ENCODE data around the gene CCNE1.
"Not testable (repeated sequence)": the region's sequence is repeated elsewhere in the genome, so short reads cannot be mapped to it uniquely, and the experiment has no call there.

CCNE1 gene

DNA sequence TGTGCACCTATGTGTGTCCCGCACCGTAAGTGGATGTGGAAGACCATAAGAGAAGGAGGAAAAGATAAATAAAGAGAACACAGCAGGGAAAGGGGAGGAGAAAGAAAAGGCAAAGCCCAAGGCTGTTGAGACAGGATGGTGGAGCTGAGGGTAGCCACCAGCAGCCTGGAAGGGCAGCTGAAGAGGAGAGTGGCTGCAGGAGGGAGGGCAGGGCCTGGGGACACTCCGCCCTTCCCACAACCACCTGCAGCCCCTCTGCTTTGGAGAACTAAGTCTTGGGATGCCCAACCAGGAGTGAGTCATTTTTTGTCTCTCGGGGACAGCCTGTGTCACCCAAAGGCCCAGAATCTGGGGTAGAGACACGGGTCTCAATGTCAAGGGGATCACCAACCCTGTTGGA lies 26.4 kb upstream of the CCNE1 start:
- no peak overlapping the region for H3K27ac ChIP-seq
- no peak overlapping the region for H3K4me3 ChIP-seq

GRCh38 chr19:29785955-29786589 lies 25.7 kb upstream of the CCNE1 start:
- H3K27ac ChIP-seq = no peak overlapping the region

GRCh38 chr19:29787281-29787680 lies 24.5 kb upstream of the CCNE1 start:
- no peak overlapping the region for H3K4me3 ChIP-seq
- no peak overlapping the region for H3K27ac ChIP-seq

More at GRCh38 chr19:29785955-29786589, 25.7 kb upstream of the CCNE1 start:
- H3K4me3 ChIP-seq = no peak overlapping the region

GRCh38 chr19:29789007-29789406 lies 22.8 kb upstream of the CCNE1 start:
- no peak overlapping the region for H3K27ac ChIP-seq
- no peak overlapping the region for H3K4me3 ChIP-seq

- Histone ChIP-seq H3K27ac (no peak overlapping the region), H3K4me3 (no peak overlapping the region)
These were observed 18.6 kb upstream of the CCNE1 start for GRCh38 chr19:29793116-29793727.

DNA sequence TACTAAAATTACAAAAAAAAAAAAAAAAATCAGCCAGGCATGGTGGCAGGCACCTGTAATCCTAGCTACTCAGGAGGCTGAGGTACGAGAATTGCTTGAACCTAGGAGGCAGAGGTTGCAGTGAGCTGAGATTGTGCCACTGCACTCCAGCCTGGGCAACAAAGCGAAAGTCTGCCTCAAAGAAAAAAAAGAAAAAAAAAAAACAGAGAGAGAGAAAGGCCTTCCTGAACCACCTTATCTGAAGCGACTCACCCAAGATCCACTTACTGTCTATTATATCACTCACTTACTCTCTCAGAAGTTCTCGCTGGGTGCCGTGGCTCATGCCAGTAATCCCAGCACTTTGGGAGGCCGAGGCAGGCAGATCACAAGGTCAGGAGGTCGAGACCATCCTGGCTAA lies 17.3 kb upstream of the CCNE1 start:
- not testable (repeated sequence) for H3K27ac ChIP-seq, H3K4me3 ChIP-seq

DNA sequence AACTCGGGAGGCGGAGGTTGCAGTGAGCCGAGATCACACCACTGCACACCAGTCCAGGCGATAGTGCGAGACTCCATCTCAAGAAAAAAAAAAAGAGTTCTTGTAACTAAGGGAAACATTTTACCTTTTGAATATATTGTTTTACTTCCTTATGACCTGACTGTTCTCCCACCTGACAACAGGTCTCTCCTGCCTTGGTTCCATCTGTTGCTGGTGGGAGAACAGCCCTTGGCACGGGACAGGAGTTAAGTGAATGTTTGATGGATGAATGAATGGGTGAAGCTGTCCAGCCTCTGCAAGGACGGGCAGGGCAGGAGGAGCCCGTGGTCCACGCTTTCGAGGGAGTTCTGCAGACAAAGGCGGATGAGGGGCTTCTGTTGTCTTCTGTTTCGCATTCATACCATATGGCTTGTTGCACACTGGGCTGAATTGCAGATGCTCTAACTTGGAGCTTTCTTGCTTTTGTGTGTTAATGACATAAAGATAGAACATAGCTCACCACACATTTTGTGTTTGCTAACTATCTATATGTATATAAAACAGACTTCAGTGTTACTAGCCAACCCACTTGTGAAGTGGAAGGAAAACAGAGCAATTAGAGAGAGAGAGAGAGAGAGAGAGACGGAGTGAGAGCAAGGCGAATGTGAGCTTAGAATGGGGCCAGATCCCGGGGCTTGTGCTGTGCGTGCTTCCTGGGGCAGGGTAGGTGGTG lies 16.2 kb upstream of the CCNE1 start:
- Histone ChIP-seq H3K27ac (no peak overlapping the region), H3K4me3 (no peak overlapping the region)

GRCh38 chr19:29796173-29796573 lies 15.6 kb upstream of the CCNE1 start:
- H3K27ac ChIP-seq = no peak overlapping the region
- H3K4me3 ChIP-seq = no peak overlapping the region

GRCh38 chr19:29798774-29799497 lies 12.9 kb upstream of the CCNE1 start:
- Histone ChIP-seq H3K4me3 (no peak overlapping the region), H3K27ac (no peak overlapping the region)

DNA sequence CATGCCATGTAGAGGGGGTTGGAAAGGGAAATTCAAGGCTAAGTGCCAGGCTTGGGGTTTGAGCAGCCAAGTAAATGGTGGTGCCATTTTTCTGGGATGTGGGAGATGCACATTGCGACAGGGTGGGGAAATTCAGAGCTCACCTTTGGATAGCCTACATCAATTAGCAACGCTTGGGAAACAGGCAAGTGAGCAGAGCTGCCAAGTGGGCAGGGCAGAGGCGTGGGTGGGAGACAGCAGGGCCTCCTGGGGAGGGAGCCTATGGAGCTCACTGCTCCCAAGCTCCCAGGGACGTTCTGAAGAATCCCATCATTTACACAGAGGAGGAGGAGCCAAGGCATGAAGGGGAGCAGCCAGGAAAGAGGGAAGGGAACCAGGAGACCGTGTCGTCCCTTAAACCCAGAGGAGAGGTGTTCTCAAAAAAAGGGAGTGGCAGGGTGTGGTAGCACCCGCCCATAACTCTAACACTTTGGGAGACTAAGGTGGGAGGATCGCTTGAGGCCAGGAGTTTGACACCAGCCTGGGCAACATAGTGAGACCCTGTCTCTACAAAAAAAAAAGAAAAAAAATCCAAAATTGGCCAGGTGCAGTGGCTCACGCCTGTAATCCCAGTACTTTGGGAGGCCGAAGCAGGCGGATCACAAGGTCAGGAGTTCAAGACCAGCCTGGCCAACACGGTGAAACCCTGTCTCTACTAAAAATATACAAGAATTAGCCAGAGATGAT lies 11.5 kb upstream of the CCNE1 start:
- Histone ChIP-seq H3K27ac (no peak overlapping the region), H3K4me3 (no peak overlapping the region)

GRCh38 chr19:29803951-29804350 lies 7.8 kb upstream of the CCNE1 start:
- not testable (repeated sequence) for H3K4me3 ChIP-seq, H3K27ac ChIP-seq

- Histone ChIP-seq H3K4me3 (no peak overlapping the region), H3K27ac (no peak overlapping the region)
These were observed 7.3 kb upstream of the CCNE1 start for GRCh38 chr19:29804493-29804892.

DNA sequence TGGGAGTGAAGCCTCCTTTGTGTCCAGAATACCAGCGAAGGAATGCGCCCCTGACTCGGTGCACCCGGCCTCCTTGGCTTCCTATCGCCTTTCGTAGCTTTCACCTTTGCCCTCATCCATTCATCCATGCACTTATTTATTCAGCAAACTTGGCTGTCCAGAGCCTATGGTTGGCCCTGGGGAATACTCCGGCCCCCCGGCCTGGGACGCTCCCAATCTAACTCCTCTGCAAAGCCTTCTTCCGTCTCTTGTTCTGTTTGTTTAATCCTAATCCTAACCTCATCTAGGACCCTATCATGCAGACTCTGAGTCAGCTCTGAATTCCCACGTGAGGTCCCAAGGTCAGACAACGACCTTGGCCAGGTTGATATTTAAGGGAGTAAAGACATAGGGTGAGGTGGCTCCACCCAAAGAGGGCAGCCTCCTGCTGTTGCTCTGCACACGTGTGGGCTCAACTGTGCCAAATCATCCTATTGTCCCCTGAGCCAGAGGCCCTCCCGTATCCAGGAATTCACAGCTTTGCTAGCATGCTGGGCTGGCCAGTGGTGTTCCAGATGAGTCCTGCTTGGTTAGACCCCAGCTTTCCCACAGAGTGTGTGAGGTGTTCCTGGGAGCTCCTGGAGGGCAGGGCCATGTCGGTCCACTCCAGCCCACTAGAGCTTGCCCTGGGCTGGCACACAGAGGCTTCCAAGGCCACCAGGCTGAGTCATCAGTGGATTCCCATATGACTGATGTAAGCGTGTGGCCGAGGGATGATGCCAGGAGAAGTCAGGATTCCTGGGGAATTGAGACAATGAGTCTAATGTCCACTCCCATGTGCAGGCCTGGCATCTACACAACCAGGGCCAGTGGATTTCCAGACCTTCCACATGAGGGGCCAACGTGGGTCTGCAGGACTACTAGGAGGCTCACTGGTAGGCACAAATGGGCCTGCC lies 6.5 kb upstream of the CCNE1 start:
- Histone ChIP-seq H3K27ac (no peak overlapping the region), H3K4me3 (no peak overlapping the region)

DNA sequence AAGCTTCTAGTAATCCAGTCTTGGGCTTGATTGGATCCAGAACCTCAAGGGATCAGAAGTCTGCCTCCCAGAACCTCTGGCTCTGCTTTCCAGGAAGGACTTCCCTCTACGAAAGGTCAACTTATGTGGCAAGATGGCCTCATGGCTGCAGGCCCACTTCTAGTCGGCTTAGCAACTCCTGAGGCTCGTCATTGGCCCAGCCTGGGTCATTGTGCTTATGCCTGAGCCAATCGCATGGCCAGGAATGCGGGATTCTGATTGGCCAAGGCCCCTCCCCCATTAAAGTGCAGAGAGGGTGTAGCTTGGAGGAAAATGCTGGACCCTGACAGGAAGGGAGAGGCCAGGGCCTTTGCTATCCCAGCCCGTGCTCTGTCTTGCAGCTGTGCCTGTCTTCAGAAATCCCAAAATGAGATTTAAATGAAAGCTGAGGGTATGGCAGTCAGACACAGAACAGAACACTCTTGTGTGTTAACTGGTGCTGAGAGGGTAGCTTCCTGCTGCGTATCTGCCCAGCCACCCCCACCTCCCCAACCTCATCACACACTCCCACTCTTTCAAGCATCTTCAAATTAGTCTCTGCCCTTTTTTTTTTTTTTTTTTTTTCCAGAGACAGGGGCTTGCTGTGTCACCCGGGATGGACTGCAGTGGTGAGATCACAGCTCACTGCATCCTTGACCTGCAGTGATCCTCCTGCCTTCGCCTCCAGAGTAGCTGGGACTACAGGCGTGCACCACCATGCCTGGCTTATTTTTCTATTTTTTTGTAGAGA lies 5.5 kb upstream of the CCNE1 start:
- Histone ChIP-seq H3K27ac (no peak overlapping the region), H3K4me3 (no peak overlapping the region)

DNA sequence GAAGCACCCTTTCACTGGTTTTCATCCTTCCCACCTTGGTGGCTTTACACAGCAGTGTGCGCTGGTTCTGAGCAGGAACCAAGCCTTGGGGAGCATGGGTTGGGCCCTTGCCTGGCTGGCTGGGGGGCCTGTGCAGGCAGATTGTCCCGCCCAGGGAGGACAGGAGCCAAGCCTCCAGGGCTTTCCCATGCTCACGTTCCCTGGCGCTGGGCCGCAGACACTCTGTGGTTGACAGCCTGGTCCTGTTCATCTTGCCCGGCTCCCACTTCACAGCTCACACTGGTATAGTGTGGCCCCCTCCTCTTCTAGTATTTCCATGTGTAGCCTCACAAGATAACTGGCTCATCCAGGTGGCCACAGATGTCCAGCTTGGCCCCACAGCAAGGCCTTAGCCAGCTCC lies 4.6 kb upstream of the CCNE1 start:
- no peak overlapping the region for H3K27ac ChIP-seq

DNA sequence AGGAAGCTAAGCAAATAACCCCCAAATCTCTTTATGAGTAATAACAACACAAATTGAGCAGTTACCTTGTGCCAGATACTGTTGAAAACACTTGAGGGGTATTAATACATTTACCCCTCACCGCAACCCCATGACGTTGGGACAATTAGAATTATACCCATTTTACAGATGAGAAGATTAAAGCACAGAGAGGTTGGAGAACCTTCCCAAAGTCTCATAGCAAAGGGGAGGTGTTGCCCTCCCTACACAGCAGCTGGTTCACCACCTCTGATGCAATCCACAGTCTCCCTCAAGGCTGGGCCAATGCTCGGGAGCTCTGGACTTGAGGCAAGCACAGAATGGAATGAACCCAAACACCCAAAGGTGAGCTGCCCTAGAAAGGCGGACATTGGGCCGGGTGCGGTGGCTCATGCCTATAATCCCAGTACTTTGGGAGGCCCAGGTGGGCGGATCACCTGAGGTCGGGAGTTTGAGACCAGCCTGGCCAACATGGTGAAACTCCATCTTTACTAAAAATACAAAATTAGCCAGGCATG lies 3.9 kb upstream of the CCNE1 start:
- Histone ChIP-seq H3K27ac (no peak overlapping the region), H3K4me3 (no peak overlapping the region)

More for the DNA sequence above, 4.6 kb upstream of the CCNE1 start:
- no peak overlapping the region for H3K4me3 ChIP-seq

DNA sequence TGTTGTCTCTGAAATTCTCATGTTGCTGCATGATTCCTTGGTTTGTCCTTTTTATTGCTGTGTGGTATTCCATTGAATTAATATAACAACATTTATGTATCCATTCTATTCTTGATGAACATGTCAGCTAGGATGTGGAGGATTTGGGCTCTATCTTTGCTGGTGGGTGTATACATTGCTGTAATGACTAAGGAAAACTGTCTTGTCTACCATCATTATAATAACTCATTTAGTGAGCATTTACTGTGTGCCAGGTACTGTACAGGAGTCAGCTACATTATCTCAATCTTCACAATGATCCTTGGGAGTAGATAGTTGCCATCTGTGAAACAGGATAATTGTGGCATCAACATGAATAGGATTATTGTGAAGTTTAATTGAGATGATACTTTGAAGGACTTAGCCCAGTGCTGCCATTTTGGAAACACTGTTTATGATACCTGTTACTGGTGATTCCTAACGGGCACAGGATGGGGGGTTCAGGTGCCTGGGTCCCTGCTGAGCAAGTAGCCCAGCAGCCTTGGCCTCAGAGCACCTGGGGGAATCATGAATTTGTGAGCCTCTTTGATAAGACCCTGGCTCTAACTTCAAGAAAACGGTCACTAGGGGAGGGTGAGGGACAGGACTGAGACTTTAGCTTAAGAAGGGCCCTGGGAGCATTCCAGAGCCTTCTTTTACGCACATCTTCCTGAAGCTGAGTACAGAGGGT lies 1.8 kb upstream of the CCNE1 start:
- H3K27ac ChIP-seq = peak overlapping the region in 1 of 21 experiments; percentile 1
- no peak overlapping the region for H3K4me3 ChIP-seq

All from skin epidermis (tissue), 12 donors.